H1 (cell line): ENCODE data around the gene PDE4DIP. TPM values are rescaled to one million over a fixed set of nuclear protein-coding genes. Genes with fewer than 3 reads are reported as not detected.
"Not testable (repeated sequence)": the region's sequence is repeated elsewhere in the genome, so short reads cannot be mapped to it uniquely, and the experiment has no call there.

Source experiments
- CTCF ChIA-PET: fragments of 300-600 bp; sonication (Branson Sonifier 250); formaldehyde crosslinking; loops from one replicate; lab custom pipeline; 2021; ENCODE audit not compliant: partially characterized antibody; lab: Charles Lee
- POLR2A ChIA-PET: fragments of 300-600 bp; sonication (Branson Sonifier 250); formaldehyde crosslinking; loops from one replicate; lab custom pipeline; 2021; ENCODE audit warnings: inconsistent platforms; ENCODE audit not compliant: partially characterized antibody; lab: Charles Lee
- DNase-seq, 2 experiments: peaks; one replicate each; pipeline versions ENCODE4 v3.0.0 to v3.0.0-alpha.2; 2010 to 2022; ENCODE audit warnings: low spot score in 2 of 2, low read depth in 1 of 2, mixed read lengths in 1 of 2
- FAIRE-seq: peaks from 2 replicates; lab custom pipeline; 2011; peaks lifted over from hg19 to GRCh38; lab: Jason Lieb, UNC
- H2AFZ ChIP-seq: 2 replicates; pipeline ENCODE4 v1.8.1; 2012; ENCODE audit warnings: low read length, inconsistent platforms
- H2AK5ac ChIP-seq: 2 replicates; pipeline ENCODE4 v1.6.1; 2013; ENCODE audit warnings: low read depth, low read length
- H2BK120ac ChIP-seq: replicated peaks from 2 replicates; pipeline ENCODE3; 2013; ENCODE audit warnings: low read depth, low read length, inconsistent platforms
- H2BK12ac ChIP-seq: 2 replicates; pipeline ENCODE4 v1.6.1; 2013; ENCODE audit warnings: low read depth, low read length
- H2BK15ac ChIP-seq: 2 replicates; pipeline ENCODE4 v1.6.1; 2013; ENCODE audit warnings: low read length
- H2BK20ac ChIP-seq: 2 replicates; pipeline ENCODE4 v1.6.1; 2013; ENCODE audit warnings: low read length
- H2BK5ac ChIP-seq: 2 replicates; pipeline ENCODE4 v1.6.1; 2013; ENCODE audit warnings: low read depth, low read length
- H3K14ac ChIP-seq: 2 replicates; pipeline ENCODE4 v1.6.1; 2013; ENCODE audit warnings: inconsistent platforms; ENCODE audit not compliant: insufficient read length
- H3K18ac ChIP-seq: 2 replicates; pipeline ENCODE4 v1.6.1; 2013; ENCODE audit warnings: low read length; ENCODE audit errors: extremely low read depth
- H3K23ac ChIP-seq: 2 replicates; pipeline ENCODE4 v1.6.1; 2013; ENCODE audit warnings: inconsistent platforms; ENCODE audit not compliant: insufficient read length
- H3K23me2 ChIP-seq: 2 replicates; pipeline ENCODE4 v1.6.1; 2013; ENCODE audit warnings: low read depth, low read length
- H3K27ac ChIP-seq: 2 replicates; pipeline ENCODE4 v1.6.1; 2011; ENCODE audit warnings: low read depth, low read length, inconsistent platforms
- H3K27me3 ChIP-seq, 4 experiments: replicated peaks in 1 of 4; 1 replicate in 1 of 4; 2 replicates in 3 of 4; pipeline versions ENCODE4 v1.6.1 to v1.8.1; 2011 to 2013; ENCODE audit warnings: low read length in 3 of 4, mild to moderate bottlenecking in 3 of 4, inconsistent platforms in 2 of 4, mixed read lengths in 2 of 4, moderate library complexity in 1 of 4; ENCODE audit not compliant: control insufficient read depth in 3 of 4, insufficient read depth in 3 of 4; ENCODE audit errors: extremely low read depth in 1 of 4
- H3K36me3 ChIP-seq, 4 experiments: 2 replicates each; pipeline versions ENCODE4 v1.6.1 to v1.8.1; 2011 to 2013; ENCODE audit warnings: mild to moderate bottlenecking in 4 of 4, low read length in 3 of 4, moderate library complexity in 2 of 4, control low read depth in 1 of 4, inconsistent platforms in 1 of 4; ENCODE audit not compliant: insufficient read depth in 4 of 4, control insufficient read depth in 2 of 4
- H3K4ac ChIP-seq: replicated peaks from 2 replicates; pipeline ENCODE3; 2013; ENCODE audit warnings: low read length, low read depth, mixed read lengths, inconsistent platforms; ENCODE audit not compliant: insufficient read length
- H3K4me1 ChIP-seq, 4 experiments: replicated peaks in 1 of 4; 1 replicate in 1 of 4; 2 replicates in 3 of 4; pipeline versions ENCODE4 v1.6.1 to v1.8.1; 2011 to 2013; ENCODE audit warnings: low read length in 3 of 4, inconsistent platforms in 2 of 4, mixed read lengths in 1 of 4; ENCODE audit not compliant: insufficient read depth in 4 of 4, control insufficient read depth in 3 of 4
- H3K4me2 ChIP-seq, 2 experiments: 2 replicates each; pipeline versions ENCODE4 v1.6.1 to v1.8.1; 2011 to 2013; ENCODE audit warnings: low read depth in 2 of 2, low read length in 2 of 2, control low read depth in 1 of 2, inconsistent platforms in 1 of 2, mild to moderate bottlenecking in 1 of 2; ENCODE audit not compliant: insufficient read depth in 1 of 2
- H3K4me3 ChIP-seq, 4 experiments: fragments of 200-600, 300-600 bp in 1 of 4; sonication (generic), shearing (Covaris generic), sonication (Bioruptor Twin) in 1 of 4; 2 replicates each; pipeline versions ENCODE4 v1.5.1 to v1.8.1; 2011 to 2016; ENCODE audit warnings: low read length in 4 of 4, low read depth in 3 of 4, control low read depth in 2 of 4, inconsistent platforms in 2 of 4, mild to moderate bottlenecking in 2 of 4, mixed read lengths in 1 of 4, moderate library complexity in 1 of 4; ENCODE audit not compliant: insufficient read depth in 2 of 4; ENCODE audit errors: extremely low read depth in 1 of 4
- H3K56ac ChIP-seq: replicated peaks from 2 replicates; pipeline ENCODE3; 2013; ENCODE audit warnings: low read depth, mild to moderate bottlenecking, mixed read lengths, low read length, inconsistent platforms; ENCODE audit not compliant: insufficient read length
- H3K79me1 ChIP-seq: 2 replicates; pipeline ENCODE4 v1.6.1; 2013; ENCODE audit warnings: low read depth, low read length, control low read depth
- H3K79me2 ChIP-seq, 2 experiments: 2 replicates each; pipeline versions ENCODE4 v1.6.1 to v1.8.1; 2012 to 2013; ENCODE audit warnings: low read length in 2 of 2, mild to moderate bottlenecking in 2 of 2, inconsistent platforms in 1 of 2; ENCODE audit not compliant: insufficient read depth in 2 of 2, control insufficient read depth in 1 of 2
- H3K9ac ChIP-seq, 4 experiments: replicated peaks in 1 of 4; 1 replicate in 1 of 4; 2 replicates in 3 of 4; pipeline versions ENCODE4 v1.6.1 to v1.8.1; 2011 to 2013; ENCODE audit warnings: low read depth in 3 of 4, low read length in 3 of 4, control low read depth in 2 of 4, mild to moderate bottlenecking in 2 of 4, moderate library complexity in 2 of 4, inconsistent platforms in 1 of 4; ENCODE audit errors: extremely low read depth in 1 of 4
- H3K9me3 ChIP-seq, 2 experiments: 2 replicates each; pipeline versions ENCODE4 v1.6.1 to v1.8.1; 2012 to 2013; ENCODE audit warnings: mild to moderate bottlenecking in 2 of 2, moderate library complexity in 2 of 2, control low read depth in 1 of 2, inconsistent platforms in 1 of 2, low read depth in 1 of 2, low read length in 1 of 2, mixed read lengths in 1 of 2; ENCODE audit not compliant: insufficient read depth in 2 of 2
- H4K20me1 ChIP-seq, 2 experiments: replicated peaks in 1 of 2; 2 replicates each; pipeline versions ENCODE3 to v1.8.1; 2011 to 2013; ENCODE audit warnings: inconsistent platforms in 2 of 2, low read length in 2 of 2, mild to moderate bottlenecking in 1 of 2; ENCODE audit not compliant: insufficient read depth in 2 of 2, control insufficient read depth in 1 of 2
- H4K5ac ChIP-seq: 2 replicates; pipeline ENCODE4 v1.6.1; 2013; ENCODE audit warnings: low read length, low read depth, mixed read lengths, inconsistent platforms; ENCODE audit not compliant: insufficient read length
- H4K8ac ChIP-seq: 2 replicates; pipeline ENCODE4 v1.8.0; 2013; ENCODE audit warnings: mild to moderate bottlenecking, moderate library complexity, low read length, inconsistent platforms; ENCODE audit not compliant: insufficient read depth; ENCODE audit errors: extremely low read depth
- H4K91ac ChIP-seq: replicated peaks from 2 replicates; pipeline ENCODE3; 2013; ENCODE audit warnings: low read length, mixed read lengths, inconsistent platforms; ENCODE audit not compliant: insufficient read length
- WGBS, 2 experiments: shearing (Covaris generic) in 1 of 2; methylation state at CpG; one replicate each; pipeline versions ENCODE4 v1.1.6 to v1.1.7; 2013 to 2015; ENCODE audit warnings: low lambda C conversion rate in 2 of 2, mixed read lengths in 2 of 2, inconsistent platforms in 1 of 2, low coverage in 1 of 2, missing lambda C conversion rate in 1 of 2; ENCODE audit not compliant: insufficient replicate concordance in 2 of 2, insufficient coverage in 1 of 2, insufficient read length in 1 of 2; ENCODE audit errors: extremely low coverage in 1 of 2, missing lambda C conversion rate in 1 of 2; 5-methylcytosine and 5-hydroxymethylcytosine counted together
- polyA plus RNA-seq, 7 experiments: library from polyadenylated mRNA; depleted of rRNA in 3 of 7; stranded (reverse) in 5 of 7; unstranded in 2 of 7; fragments of >200 nt in 5 of 7; fragments of 200-250 nt in 2 of 7; gene quantifications; 1 replicate in 5 of 7; 2 replicates in 1 of 7; 4 replicates in 1 of 7; pipeline versions ENCODE4 v1.2.1 to v1.2.3, GENCODE V29; 2011 to 2013; ENCODE audit warnings: missing spikeins in 2 of 7, mixed read lengths in 2 of 7
- total RNA-seq: library from RNA; stranded (reverse); fragmentation: NEBNext Ultra II Directional; extraction: Animal tissue kit (Norgen Biotek cat#: 25700); gene quantifications from 2 replicates; pipeline ENCODE4 v1.2.1, GENCODE V29; 2021

PDE4DIP gene
- total and polyA plus RNA-seq, 2 of the 8 experiments (the other 6 are each of a cell fraction or from before 2014, with no cell fraction given): 8.4 to 40.5 TPM

GRCh38 chr1:149016626-149017025, 172.4 kb downstream of the PDE4DIP start:
- H3K23me2 ChIP-seq, H3K27me3 ChIP-seq, H3K27ac ChIP-seq, H2BK12ac ChIP-seq, FAIRE-seq, CTCF ChIA-PET, H3K79me2 ChIP-seq, H4K5ac ChIP-seq, H3K18ac ChIP-seq, H3K4ac ChIP-seq, H3K9me3 ChIP-seq, H4K91ac ChIP-seq, H2AFZ ChIP-seq, POLR2A ChIA-PET, H2BK120ac ChIP-seq, H3K14ac ChIP-seq, H3K79me1 ChIP-seq, H3K9ac ChIP-seq, H2BK5ac ChIP-seq, H3K4me1 ChIP-seq, H3K56ac ChIP-seq, H4K20me1 ChIP-seq, H2AK5ac ChIP-seq, H3K23ac ChIP-seq, H3K4me3 ChIP-seq, H3K36me3 ChIP-seq, H4K8ac ChIP-seq, H2BK20ac ChIP-seq, H2BK15ac ChIP-seq, H3K4me2 ChIP-seq: not testable (repeated sequence)
- peak in 1 of 2 experiments; percentile 27 for DNase-seq
- WGBS, 2 experiments: no CpG with 5 or more reads among the region's 2 CpGs

GRCh38 chr1:149018577-149018976, 174.3 kb downstream of the PDE4DIP start:
- FAIRE-seq, H3K27ac ChIP-seq, H2AK5ac ChIP-seq, H3K14ac ChIP-seq, H3K23ac ChIP-seq, H2BK15ac ChIP-seq, H3K56ac ChIP-seq, H2AFZ ChIP-seq, H4K8ac ChIP-seq, DNase-seq, H3K36me3 ChIP-seq, H3K4me1 ChIP-seq, H3K23me2 ChIP-seq, H3K18ac ChIP-seq, H3K4me3 ChIP-seq, H4K20me1 ChIP-seq, H2BK5ac ChIP-seq, H2BK12ac ChIP-seq, CTCF ChIA-PET, H3K4me2 ChIP-seq, H3K9ac ChIP-seq, H3K79me2 ChIP-seq, H2BK20ac ChIP-seq, H3K4ac ChIP-seq, H3K9me3 ChIP-seq, H3K27me3 ChIP-seq, H3K79me1 ChIP-seq, H4K91ac ChIP-seq, POLR2A ChIA-PET, H4K5ac ChIP-seq, H2BK120ac ChIP-seq: not testable (repeated sequence)
- whole genome bisulfite sequencing, 2 experiments: 81% methylated on average over 2 of the region's 3 CpGs; no CpG with 5 or more reads in 1 of the 2 experiments
